Uterus (tissue), 2 donors: Measurements from ENCODE around the gene DPY30.

Source experiments
- POLR2A ChIP-seq, 2 donors: fragments of 450-650 bp; IDR thresholded peaks; one replicate each; pipeline ENCODE4 v1.6.1; 2016; ENCODE audit warnings: antibody characterized with exemption in 2 of 2, mild to moderate bottlenecking in 1 of 2, moderate library complexity in 1 of 2
- TF ChIP-seq, protein P1 (sequence below), 4 experiments: fragments of 200-600 bp in 2 of 4; fragments of 450-650 bp in 2 of 4; sonication (generic) in 2 of 4; IDR thresholded peaks; one replicate each; pipeline ENCODE4 v1.5.1; 2016 to 2019; ENCODE audit warnings: antibody characterized with exemption in 4 of 4, mild to moderate bottlenecking in 2 of 4, moderate library complexity in 1 of 4

DNA sequence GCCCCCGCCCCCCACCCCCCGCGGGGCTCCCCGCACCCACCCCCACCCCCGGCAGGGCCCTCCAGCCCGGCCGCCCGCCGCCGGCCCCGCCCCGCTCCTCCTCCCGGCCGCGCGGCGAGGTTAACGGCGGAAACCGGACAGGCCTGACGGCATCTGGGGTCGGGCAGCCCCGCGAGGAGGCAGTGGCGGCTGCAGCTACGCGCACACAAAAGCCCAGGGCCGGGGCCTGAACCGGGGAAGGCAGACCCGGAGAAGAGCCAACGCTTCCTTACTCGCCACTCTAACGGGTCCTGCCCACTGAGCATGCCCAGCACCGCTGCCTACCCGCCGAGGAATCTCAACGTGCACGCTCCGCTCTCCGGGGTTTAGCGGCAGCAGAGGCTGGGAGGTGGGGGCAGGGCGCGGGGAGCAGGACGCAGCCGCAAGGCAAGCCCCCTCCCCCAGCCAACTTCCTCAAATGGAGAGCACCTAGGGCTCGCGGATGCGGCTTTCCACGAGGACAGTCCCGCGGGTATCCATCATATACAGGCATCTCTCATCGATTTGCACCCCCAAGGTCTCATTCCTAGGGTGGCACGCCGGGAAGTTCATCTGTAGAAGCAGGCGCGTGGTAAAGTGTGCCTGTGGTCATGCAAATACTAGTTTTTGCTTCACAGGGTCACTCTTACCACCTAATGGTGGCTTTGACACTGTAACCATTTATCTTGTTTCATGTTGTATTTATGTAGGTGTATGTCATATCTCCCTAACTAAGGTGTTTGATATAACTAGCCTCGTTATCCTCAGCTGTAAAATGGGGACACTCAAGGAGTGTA is 28.7 kb downstream of the DPY30 start, which contains the start of gene MEMO1:
- TF ChIP-seq, protein P1, sequence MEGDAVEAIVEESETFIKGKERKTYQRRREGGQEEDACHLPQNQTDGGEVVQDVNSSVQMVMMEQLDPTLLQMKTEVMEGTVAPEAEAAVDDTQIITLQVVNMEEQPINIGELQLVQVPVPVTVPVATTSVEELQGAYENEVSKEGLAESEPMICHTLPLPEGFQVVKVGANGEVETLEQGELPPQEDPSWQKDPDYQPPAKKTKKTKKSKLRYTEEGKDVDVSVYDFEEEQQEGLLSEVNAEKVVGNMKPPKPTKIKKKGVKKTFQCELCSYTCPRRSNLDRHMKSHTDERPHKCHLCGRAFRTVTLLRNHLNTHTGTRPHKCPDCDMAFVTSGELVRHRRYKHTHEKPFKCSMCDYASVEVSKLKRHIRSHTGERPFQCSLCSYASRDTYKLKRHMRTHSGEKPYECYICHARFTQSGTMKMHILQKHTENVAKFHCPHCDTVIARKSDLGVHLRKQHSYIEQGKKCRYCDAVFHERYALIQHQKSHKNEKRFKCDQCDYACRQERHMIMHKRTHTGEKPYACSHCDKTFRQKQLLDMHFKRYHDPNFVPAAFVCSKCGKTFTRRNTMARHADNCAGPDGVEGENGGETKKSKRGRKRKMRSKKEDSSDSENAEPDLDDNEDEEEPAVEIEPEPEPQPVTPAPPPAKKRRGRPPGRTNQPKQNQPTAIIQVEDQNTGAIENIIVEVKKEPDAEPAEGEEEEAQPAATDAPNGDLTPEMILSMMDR (IDR thresholded peaks at IDR 0.05): peak in 2 of 4 experiments; percentile 6 to 43
- TF ChIP-seq POLR2A (IDR thresholded peaks at IDR 0.05): peak; percentile 21 to 85
